K562 (cell line): ENCODE results near the gene CD47. TPM values are rescaled to one million over a fixed set of nuclear protein-coding genes. Genes with fewer than 3 reads are reported as not detected.

Source experiments
- CHD1 ChIP-seq: fragments of 200-600 bp; sonication (generic); IDR thresholded peaks from one replicate; pipeline ENCODE4 v1.6.1; 2012; ENCODE audit warnings: mild to moderate bottlenecking, moderate library complexity, low read length, inconsistent platforms
- COPS2 ChIP-seq: fragments of 450-650 bp; conservative IDR thresholded peaks from 2 replicates; pipeline ENCODE4 v1.6.1; 2016; ENCODE audit warnings: mild to moderate bottlenecking, moderate library complexity
- ELF1 ChIP-seq: fragments of 200-800 bp; sonication (Bioruptor generic); IDR thresholded peaks from 2 replicates; pipeline ENCODE4 v1.6.1; 2016; ENCODE audit warnings: missing genetic modification characterization, missing compliant biosample characterization
- ELF2 ChIP-seq: fragments of 250-450 bp; sonication (Bioruptor Pico); IDR thresholded peaks from 2 replicates; pipeline ENCODE4 v1.5.0; 2021; ENCODE audit warnings: mild to moderate bottlenecking
- FIP1L1 ChIP-seq: fragments of 200-400 bp; formaldehyde crosslinking; IDR thresholded peaks from 2 replicates; pipeline ENCODE4 v1.6.1; 2018; ENCODE audit warnings: mild to moderate bottlenecking, low read depth, low read length; ENCODE audit not compliant: poor library complexity, severe bottlenecking
- FOXM1 ChIP-seq, 2 experiments: fragments of 450-650 bp in 1 of 2; sonication (generic) in 1 of 2; formaldehyde crosslinking in 1 of 2; IDR thresholded peaks; 2 replicates each; pipeline versions ENCODE4 v1.6.1 to v1.9.0; 2017 to 2022; ENCODE audit warnings: low read depth in 2 of 2, mild to moderate bottlenecking in 2 of 2, missing genetic modification reagents in 1 of 2, moderate library complexity in 1 of 2
- HDAC6 ChIP-seq: IDR thresholded peaks from 2 replicates; pipeline ENCODE4 v1.6.1; 2012; ENCODE audit warnings: low read depth, mild to moderate bottlenecking, control low read depth, inconsistent platforms, low read length, moderate library complexity
- KDM1A ChIP-seq, 2 experiments: fragments of 450-650 bp; IDR thresholded peaks; 2 replicates each; pipeline ENCODE4 v1.6.1; 2016; ENCODE audit warnings: mild to moderate bottlenecking in 2 of 2
- NR4A1 ChIP-seq, 2 experiments: fragments of 250-450 bp in 1 of 2; fragments of 450-650 bp in 1 of 2; sonication (Bioruptor Pico) in 1 of 2; IDR thresholded peaks; 2 replicates each; pipeline versions ENCODE4 v1.4.0 to v1.6.1; 2016 to 2020; ENCODE audit warnings: mild to moderate bottlenecking in 2 of 2, missing compliant biosample characterization in 1 of 2, missing genetic modification characterization in 1 of 2, moderate library complexity in 1 of 2
- PCBP2 ChIP-seq: fragments of 200-400 bp; formaldehyde crosslinking; IDR thresholded peaks from 2 replicates; pipeline ENCODE4 v1.6.1; 2018; ENCODE audit warnings: low read length, low read depth, mild to moderate bottlenecking, moderate library complexity; ENCODE audit not compliant: poor library complexity, severe bottlenecking
- SREBF2 ChIP-seq: sonication (generic); formaldehyde crosslinking; IDR thresholded peaks from 2 replicates; pipeline ENCODE4 v1.4.0; 2020; ENCODE audit warnings: mild to moderate bottlenecking, missing genetic modification reagents
- ZNF217 ChIP-seq: sonication (generic); formaldehyde crosslinking; IDR thresholded peaks from 2 replicates; pipeline ENCODE4 v1.8.0; 2022; ENCODE audit warnings: mild to moderate bottlenecking, missing genetic modification reagents
- ZNF77 ChIP-seq: fragments of 250-450 bp; sonication (Bioruptor Pico); IDR thresholded peaks from 2 replicates; pipeline ENCODE4 v1.5.0; 2020
- polyA plus RNA-seq, 8 experiments: library from polyadenylated mRNA; depleted of rRNA in 4 of 8; stranded (reverse) in 5 of 8; unstranded in 3 of 8; fragments of >200 nt; fragmentation: Nextera tagmentation in 2 of 8; fragmentation: Illumina TruSeq in 1 of 8; extraction: Ambion mirVana in 2 of 8; extraction: Trizol in 1 of 8; gene quantifications; 2 replicates each; pipeline versions ENCODE4 v1.2.1 to v1.2.3, GENCODE V29; 2011 to 2014; ENCODE audit warnings: inconsistent platforms in 1 of 8, missing spikeins in 1 of 8
- total RNA-seq, 7 experiments: library from RNA; depleted of rRNA in 6 of 7; stranded (reverse); fragments of >200 nt in 6 of 7; fragmentation: Illumina TruSeq in 2 of 7; extraction: Trizol in 2 of 7; gene quantifications; 2 replicates each; pipeline versions ENCODE4 v1.2.1 to v1.2.3, GENCODE V29; 2011 to 2021; ENCODE audit warnings: low replicate concordance in 1 of 7
- TF ChIP-seq, protein P1 (sequence below): fragments of 450-650 bp; formaldehyde crosslinking; IDR thresholded peaks from 2 replicates; pipeline ENCODE4 v1.4.0; 2020; ENCODE audit warnings: mild to moderate bottlenecking, moderate library complexity
- TF ChIP-seq, protein P2 (sequence below): IDR thresholded peaks from 2 replicates; pipeline ENCODE4 v1.6.1; 2014; ENCODE audit warnings: antibody characterized with exemption
- TF ChIP-seq, protein P3 (sequence below): fragments of 450-650 bp; formaldehyde crosslinking; IDR thresholded peaks from 2 replicates; pipeline ENCODE4 v1.4.0; 2020; ENCODE audit warnings: mild to moderate bottlenecking, moderate library complexity
- TF ChIP-seq, protein P4 (sequence below): fragments of 250-450 bp; sonication (Bioruptor Pico); IDR thresholded peaks from 2 replicates; pipeline ENCODE4 v1.6.1; 2021; ENCODE audit warnings: mild to moderate bottlenecking
- TF ChIP-seq, protein P5 (sequence below), 3 experiments: fragments of 200-800 bp in 1 of 3; fragments of 250-450 bp in 1 of 3; fragments of 450-650 bp in 1 of 3; sonication (Bioruptor Pico) in 1 of 3; sonication (Bioruptor generic) in 1 of 3; formaldehyde crosslinking in 1 of 3; IDR thresholded peaks; 2 replicates each; pipeline versions ENCODE4 v1.6.1 to v1.8.0; 2016 to 2022; ENCODE audit warnings: mild to moderate bottlenecking in 2 of 3, missing genetic modification characterization in 2 of 3, missing compliant biosample characterization in 1 of 3, moderate library complexity in 1 of 3

CD47 gene
- total and polyA plus RNA-seq, 9 of the 15 experiments (the other 6 are each of a cell fraction or from before 2014, with no cell fraction given): 10.2 to 62.6 (median 36.3) TPM

DNA sequence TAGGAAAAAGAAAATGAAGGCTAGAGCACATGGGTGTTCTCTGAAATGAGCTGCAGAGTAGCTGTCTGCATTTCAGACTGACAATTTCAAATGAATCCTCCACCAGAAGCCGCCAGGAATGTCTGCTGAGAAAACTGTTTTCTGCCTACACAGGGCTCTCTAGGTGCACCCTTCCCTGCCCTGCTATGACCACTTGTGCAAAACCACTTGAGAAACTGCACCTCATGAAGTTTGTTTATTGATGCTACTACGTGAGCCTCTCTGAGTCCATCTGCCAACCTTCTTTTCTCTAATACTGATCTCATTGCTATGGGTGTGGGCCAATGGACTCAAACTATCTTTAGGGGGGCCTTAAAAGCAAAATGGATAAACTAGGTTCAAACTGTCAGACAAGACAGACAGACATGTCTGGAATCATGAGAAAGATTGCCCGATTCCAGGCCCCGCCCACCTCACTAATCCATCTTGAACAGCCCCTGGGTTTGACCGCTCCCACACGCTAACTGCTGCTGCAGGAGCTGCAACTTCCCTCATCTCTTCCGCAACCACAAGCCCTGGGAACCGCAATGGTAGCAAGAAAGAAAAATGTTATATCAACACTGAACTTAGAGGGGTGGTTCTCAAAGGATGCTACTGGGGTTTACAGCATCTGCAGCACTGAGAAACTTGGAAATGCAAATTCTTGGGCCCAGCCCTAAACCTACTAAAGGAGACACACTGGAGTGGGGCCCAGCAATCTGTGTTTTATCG is 9.0 kb upstream of the CD47 start (continued):
- TF ChIP-seq FIP1L1 (no peak), ELF1 (no peak), ZNF77 (CRISPR knock-in tag) (no peak), NR4A1 (CRISPR knock-in tag; IDR thresholded peaks at IDR 0.05) (no peak), NR4A1 (tag; IDR thresholded peaks at IDR 0.05) (no peak), CHD1 (no peak), COPS2 (no peak), ZNF217 (CRISPR knock-in tag) (no peak), KDM1A (IDR thresholded peaks at IDR 0.05) (peak; percentile 66 to 71; a peak in 3 of 4 replicates), SREBF2 (CRISPR knock-in tag) (no peak), HDAC6 (no peak), ELF2 (CRISPR knock-in tag) (no peak), FOXM1 (IDR thresholded peaks at IDR 0.05; ENCODE audit: low read depth) (no peak), FOXM1 (CRISPR knock-in tag; IDR thresholded peaks at IDR 0.05; ENCODE audit: low read depth) (no peak), PCBP2 (no peak)
- TF ChIP-seq, protein P1, sequence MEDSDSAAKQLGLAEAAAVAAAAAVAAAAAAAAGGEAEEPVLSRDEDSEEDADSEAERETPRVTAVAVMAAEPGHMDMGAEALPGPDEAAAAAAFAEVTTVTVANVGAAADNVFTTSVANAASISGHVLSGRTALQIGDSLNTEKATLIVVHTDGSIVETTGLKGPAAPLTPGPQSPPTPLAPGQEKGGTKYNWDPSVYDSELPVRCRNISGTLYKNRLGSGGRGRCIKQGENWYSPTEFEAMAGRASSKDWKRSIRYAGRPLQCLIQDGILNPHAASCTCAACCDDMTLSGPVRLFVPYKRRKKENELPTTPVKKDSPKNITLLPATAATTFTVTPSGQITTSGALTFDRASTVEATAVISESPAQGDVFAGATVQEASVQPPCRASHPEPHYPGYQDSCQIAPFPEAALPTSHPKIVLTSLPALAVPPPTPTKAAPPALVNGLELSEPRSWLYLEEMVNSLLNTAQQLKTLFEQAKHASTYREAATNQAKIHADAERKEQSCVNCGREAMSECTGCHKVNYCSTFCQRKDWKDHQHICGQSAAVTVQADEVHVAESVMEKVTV (CRISPR knock-in tag): no peak
- TF ChIP-seq, protein P2, sequence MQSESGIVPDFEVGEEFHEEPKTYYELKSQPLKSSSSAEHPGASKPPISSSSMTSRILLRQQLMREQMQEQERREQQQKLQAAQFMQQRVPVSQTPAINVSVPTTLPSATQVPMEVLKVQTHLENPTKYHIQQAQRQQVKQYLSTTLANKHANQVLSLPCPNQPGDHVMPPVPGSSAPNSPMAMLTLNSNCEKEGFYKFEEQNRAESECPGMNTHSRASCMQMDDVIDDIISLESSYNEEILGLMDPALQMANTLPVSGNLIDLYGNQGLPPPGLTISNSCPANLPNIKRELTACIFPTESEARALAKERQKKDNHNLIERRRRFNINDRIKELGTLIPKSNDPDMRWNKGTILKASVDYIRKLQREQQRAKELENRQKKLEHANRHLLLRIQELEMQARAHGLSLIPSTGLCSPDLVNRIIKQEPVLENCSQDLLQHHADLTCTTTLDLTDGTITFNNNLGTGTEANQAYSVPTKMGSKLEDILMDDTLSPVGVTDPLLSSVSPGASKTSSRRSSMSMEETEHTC: no peak
- TF ChIP-seq, protein P3, sequence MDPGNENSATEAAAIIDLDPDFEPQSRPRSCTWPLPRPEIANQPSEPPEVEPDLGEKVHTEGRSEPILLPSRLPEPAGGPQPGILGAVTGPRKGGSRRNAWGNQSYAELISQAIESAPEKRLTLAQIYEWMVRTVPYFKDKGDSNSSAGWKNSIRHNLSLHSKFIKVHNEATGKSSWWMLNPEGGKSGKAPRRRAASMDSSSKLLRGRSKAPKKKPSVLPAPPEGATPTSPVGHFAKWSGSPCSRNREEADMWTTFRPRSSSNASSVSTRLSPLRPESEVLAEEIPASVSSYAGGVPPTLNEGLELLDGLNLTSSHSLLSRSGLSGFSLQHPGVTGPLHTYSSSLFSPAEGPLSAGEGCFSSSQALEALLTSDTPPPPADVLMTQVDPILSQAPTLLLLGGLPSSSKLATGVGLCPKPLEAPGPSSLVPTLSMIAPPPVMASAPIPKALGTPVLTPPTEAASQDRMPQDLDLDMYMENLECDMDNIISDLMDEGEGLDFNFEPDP (CRISPR knock-in tag): no peak
- TF ChIP-seq, protein P4, sequence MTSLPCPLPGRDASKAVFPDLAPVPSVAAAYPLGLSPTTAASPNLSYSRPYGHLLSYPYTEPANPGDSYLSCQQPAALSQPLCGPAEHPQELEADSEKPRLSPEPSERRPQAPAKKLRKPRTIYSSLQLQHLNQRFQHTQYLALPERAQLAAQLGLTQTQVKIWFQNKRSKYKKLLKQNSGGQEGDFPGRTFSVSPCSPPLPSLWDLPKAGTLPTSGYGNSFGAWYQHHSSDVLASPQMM (CRISPR knock-in tag): no peak
- TF ChIP-seq, protein P5, sequence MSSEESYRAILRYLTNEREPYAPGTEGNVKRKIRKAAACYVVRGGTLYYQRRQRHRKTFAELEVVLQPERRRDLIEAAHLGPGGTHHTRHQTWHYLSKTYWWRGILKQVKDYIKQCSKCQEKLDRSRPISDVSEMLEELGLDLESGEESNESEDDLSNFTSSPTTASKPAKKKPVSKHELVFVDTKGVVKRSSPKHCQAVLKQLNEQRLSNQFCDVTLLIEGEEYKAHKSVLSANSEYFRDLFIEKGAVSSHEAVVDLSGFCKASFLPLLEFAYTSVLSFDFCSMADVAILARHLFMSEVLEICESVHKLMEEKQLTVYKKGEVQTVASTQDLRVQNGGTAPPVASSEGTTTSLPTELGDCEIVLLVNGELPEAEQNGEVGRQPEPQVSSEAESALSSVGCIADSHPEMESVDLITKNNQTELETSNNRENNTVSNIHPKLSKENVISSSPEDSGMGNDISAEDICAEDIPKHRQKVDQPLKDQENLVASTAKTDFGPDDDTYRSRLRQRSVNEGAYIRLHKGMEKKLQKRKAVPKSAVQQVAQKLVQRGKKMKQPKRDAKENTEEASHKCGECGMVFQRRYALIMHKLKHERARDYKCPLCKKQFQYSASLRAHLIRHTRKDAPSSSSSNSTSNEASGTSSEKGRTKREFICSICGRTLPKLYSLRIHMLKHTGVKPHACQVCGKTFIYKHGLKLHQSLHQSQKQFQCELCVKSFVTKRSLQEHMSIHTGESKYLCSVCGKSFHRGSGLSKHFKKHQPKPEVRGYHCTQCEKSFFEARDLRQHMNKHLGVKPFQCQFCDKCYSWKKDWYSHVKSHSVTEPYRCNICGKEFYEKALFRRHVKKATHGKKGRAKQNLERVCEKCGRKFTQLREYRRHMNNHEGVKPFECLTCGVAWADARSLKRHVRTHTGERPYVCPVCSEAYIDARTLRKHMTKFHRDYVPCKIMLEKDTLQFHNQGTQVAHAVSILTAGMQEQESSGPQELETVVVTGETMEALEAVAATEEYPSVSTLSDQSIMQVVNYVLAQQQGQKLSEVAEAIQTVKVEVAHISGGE (CRISPR knock-in tag; IDR thresholded peaks at IDR 0.05): no peak
